Activated naive CD4-positive, alpha-beta T cell treated with Interleukin-2 at 50 U/mL for 16 hours (primary cell): ENCODE data around the gene CUX1.

Source experiments
- DNase-seq: peaks from one replicate; pipeline ENCODE4 v3.0.0-alpha.2; 2020

Gene CUX1

GRCh38 chr7:101940830-101941229 is 123.4 kb downstream of the CUX1 start:
- DNase-seq: no peak

GRCh38 chr7:101941481-101942383 is 124.3 kb downstream of the CUX1 start:
- no peak for DNase-seq

GRCh38 chr7:101942603-101943210 is 125.3 kb downstream of the CUX1 start:
- DNase-seq: no peak

GRCh38 chr7:101943306-101943705 is 125.9 kb downstream of the CUX1 start:
- DNase-seq: no peak

- no peak for DNase-seq
Measured at GRCh38 chr7:101943889-101944600, 126.6 kb downstream of the CUX1 start.

- no peak for DNase-seq
Measured at GRCh38 chr7:101944611-101945010, 127.2 kb downstream of the CUX1 start.

- no peak for DNase-seq
Measured at GRCh38 chr7:101945034-101945758, 127.8 kb downstream of the CUX1 start.

- no peak for DNase-seq
Measured at GRCh38 chr7:101947899-101948298, 130.5 kb downstream of the CUX1 start.

- DNase-seq: no peak
Measured at GRCh38 chr7:101948650-101949049, 131.2 kb downstream of the CUX1 start.

GRCh38 chr7:101950450-101951119 is 133.2 kb downstream of the CUX1 start:
- no peak for DNase-seq

GRCh38 chr7:101951757-101952156 is 134.3 kb downstream of the CUX1 start:
- no peak for DNase-seq

- DNase-seq: no peak
Measured at GRCh38 chr7:101952355-101953247, 135.2 kb downstream of the CUX1 start.

- DNase-seq: no peak
Measured at GRCh38 chr7:101953248-101953819, 135.9 kb downstream of the CUX1 start.

- no peak for DNase-seq
Measured at GRCh38 chr7:101954499-101954898, 137.1 kb downstream of the CUX1 start.

GRCh38 chr7:101956130-101956529 is 138.7 kb downstream of the CUX1 start:
- no peak for DNase-seq

- no peak for DNase-seq
Measured at GRCh38 chr7:101957744-101958525, 140.5 kb downstream of the CUX1 start.

GRCh38 chr7:101959342-101959741 is 141.9 kb downstream of the CUX1 start:
- DNase-seq: no peak

GRCh38 chr7:101959829-101960228 is 142.4 kb downstream of the CUX1 start:
- no peak for DNase-seq

- no peak for DNase-seq
Measured at GRCh38 chr7:101960323-101960722, 142.9 kb downstream of the CUX1 start.
